ENCODE data around the gene BHLHA9. TPM values are rescaled to one million over a fixed set of nuclear protein-coding genes. Genes with fewer than 3 reads are reported as not detected.

Gene BHLHA9
- total and polyA plus RNA-seq, 2 donors (not counting 3 experiments of a cell fraction or from before 2014, with no cell fraction given): not detected

- H3K27ac ChIP-seq (ENCODE audit: insufficient read depth, low read depth, low read length): no peak overlapping the region
- no peaks in the 10 kb centered on the region for H3K9me3 ChIP-seq (replicated peaks; ENCODE audit: control insufficient read depth, insufficient read depth, low read length)
- BruUV-seq (replicated peaks): no TSS peak
- no peaks in the 10 kb centered on the region for H3K79me2 ChIP-seq (ENCODE audit: control insufficient read depth, insufficient read depth, low read length)
- ChIA-PET POLR2A (no interaction called here), CTCF (interaction anchor here (0.7 to 5.2 kb wide), 5 partner anchors 14 to 235 kb away, joined by 3 to 22 read pairs (median 3); partner anchors contain the start of gene INPP5K)
- FAIRE-seq (no peak), DNase-seq (ENCODE audit: low read depth, low spot score) (no peak)
- H3K9ac ChIP-seq (replicated peaks; ENCODE audit: extremely low read depth, insufficient read depth, low read length): no peak overlapping the region
- no peaks in the 10 kb centered on the region for H3K9me1 ChIP-seq (replicated peaks; ENCODE audit: control insufficient read depth, extremely low read depth, insufficient read depth, low read length)
- H3K27me3 ChIP-seq (ENCODE audit: control insufficient read depth in 2 of 2, insufficient read depth in 2 of 2, low read length in 2 of 2): no peaks in the 10 kb centered on the region
- no peak overlapping the region for H3K4me3 ChIP-seq (replicated peaks in 1 of 3; ENCODE audit: insufficient read depth in 1 of 3, low read depth in 1 of 3, low read length in 3 of 3)
- TF ChIP-seq MAX (IDR thresholded peaks at IDR 0.05; ENCODE audit: insufficient read depth, insufficient read length) (no peak), GATA2 (IDR thresholded peaks at IDR 0.05; ENCODE audit: insufficient read depth, insufficient read length, low read depth, low read length) (no peak), POLR2AphosphoS5 (IDR thresholded peaks at IDR 0.05; ENCODE audit: insufficient read depth, low read depth, low read length) (no peak), CTCF (IDR thresholded peaks at IDR 0.05; ENCODE audit: extremely low read depth in 1 of 2, insufficient read depth in 1 of 2, low read depth in 1 of 2, low read length in 2 of 2) (no peak)
- no peak overlapping the region for H3K4me2 ChIP-seq (ENCODE audit: insufficient read depth, low read length)
- H4K20me1 ChIP-seq (replicated peaks; ENCODE audit: control insufficient read depth, extremely low read depth, insufficient read depth, low read length): no peaks in the 10 kb centered on the region
- H3K36me3 ChIP-seq (ENCODE audit: control insufficient read depth in 2 of 2, extremely low read depth in 1 of 2, insufficient read depth in 2 of 2, low read length in 2 of 2): no peaks in the 10 kb centered on the region
- intact Hi-C loops (cut with micrococcal nuclease) (no loop called here), dilution Hi-C loops (cut with MboI; ENCODE audit: extremely low pct_ligation_motif_present, low sequenced_read_pairs) (no loop called here)
- no peak overlapping the region for H2AFZ ChIP-seq (ENCODE audit: low read depth, low read length)
- H3K4me1 ChIP-seq (ENCODE audit: control insufficient read depth, extremely low read depth, insufficient read depth, low read length): no peaks in the 10 kb centered on the region
These were observed 10.4 kb downstream of the BHLHA9 start for GRCh38 chr17:1280652-1281051.

Data from endothelial cell of umbilical vein (primary cell).